Naive thymus-derived CD4-positive, alpha-beta T cell (primary cell): ENCODE results near the gene TMIGD2. TPM values are rescaled to one million over a fixed set of nuclear protein-coding genes. Genes with fewer than 3 reads are reported as not detected.
"Not testable (repeated sequence)": the region's sequence is repeated elsewhere in the genome, so short reads cannot be mapped to it uniquely, and the experiment has no call there.

Experiments used
- ATAC-seq: fragments of 150-1000 bp; cut with Tn5 transposase; 2 replicates; pipeline ENCODE4 v1.10.0; 2021; ENCODE audit warnings: mild to moderate bottlenecking, moderate library complexity
- CTCF ChIA-PET: fragments of 350-600 bp; sonication (Branson Sonifier 250); formaldehyde crosslinking; loops from one replicate; lab custom pipeline; 2021; ENCODE audit warnings: antibody characterized with exemption; lab: Charles Lee
- POLR2A ChIA-PET: fragments of 350-600 bp; sonication (Branson Sonifier 250); formaldehyde crosslinking; loops from one replicate; lab custom pipeline; 2021; ENCODE audit warnings: antibody characterized with exemption, inconsistent platforms; lab: Charles Lee
- DNase-seq, 9 donors: peaks; one replicate each; pipeline versions ENCODE4 v3.0.0 to v3.0.0-alpha.2; 2020 to 2022; ENCODE audit warnings: mixed read lengths in 1 of 9
- H3K27ac ChIP-seq: one replicate; pipeline ENCODE4 v1.7.0; 2013; ENCODE audit warnings: mild to moderate bottlenecking, low read depth, low read length, moderate library complexity
- H3K27me3 ChIP-seq, 2 donors: one replicate each; pipeline ENCODE4 v1.7.0; 2013; ENCODE audit warnings: low read length in 2 of 2, mild to moderate bottlenecking in 2 of 2, moderate library complexity in 2 of 2; ENCODE audit not compliant: control insufficient read depth in 2 of 2, insufficient read depth in 2 of 2
- H3K36me3 ChIP-seq, 3 experiments: 1 replicate in 2 of 3; 2 replicates in 1 of 3; pipeline ENCODE4 v1.7.0; 2013; ENCODE audit warnings: low read length in 3 of 3, mild to moderate bottlenecking in 3 of 3, moderate library complexity in 1 of 3; ENCODE audit not compliant: insufficient read depth in 3 of 3, control insufficient read depth in 2 of 3
- H3K4me1 ChIP-seq, 2 donors: one replicate each; pipeline ENCODE4 v1.7.0; 2013; ENCODE audit warnings: low read length in 2 of 2, mild to moderate bottlenecking in 2 of 2, moderate library complexity in 1 of 2; ENCODE audit not compliant: control insufficient read depth in 2 of 2, insufficient read depth in 2 of 2
- H3K4me3 ChIP-seq: 2 replicates; pipeline ENCODE4 v1.7.0; 2013; ENCODE audit warnings: mild to moderate bottlenecking, low read length
- H3K9me3 ChIP-seq, 3 experiments: 1 replicate in 2 of 3; 2 replicates in 1 of 3; pipeline ENCODE4 v1.7.0; 2013; ENCODE audit warnings: low read length in 3 of 3; ENCODE audit not compliant: control insufficient read depth in 2 of 3
- H3K27ac Mint-ChIP-seq, 9 donors: one replicate each; pipeline ENCODE4 v1.8.0; 2020 to 2022; ENCODE audit warnings: mixed read lengths in 9 of 9, mild to moderate bottlenecking in 8 of 9, moderate library complexity in 5 of 9, inconsistent platforms in 2 of 9
- H3K27me3 Mint-ChIP-seq, 5 donors: one replicate each; pipeline ENCODE4 v1.8.0; 2021 to 2022; ENCODE audit warnings: mixed read lengths in 5 of 5, mild to moderate bottlenecking in 1 of 5
- H3K36me3 Mint-ChIP-seq, 5 donors: one replicate each; pipeline ENCODE4 v1.8.0; 2020 to 2022; ENCODE audit warnings: mixed read lengths in 5 of 5, mild to moderate bottlenecking in 3 of 5, inconsistent platforms in 1 of 5
- H3K4me1 Mint-ChIP-seq, 7 donors: one replicate each; pipeline ENCODE4 v1.8.0; 2020 to 2022; ENCODE audit warnings: mixed read lengths in 7 of 7, mild to moderate bottlenecking in 3 of 7, inconsistent platforms in 1 of 7
- H3K4me3 Mint-ChIP-seq, 10 donors: one replicate each; pipeline ENCODE4 v1.8.0; 2020 to 2022; ENCODE audit warnings: mild to moderate bottlenecking in 10 of 10, mixed read lengths in 10 of 10, moderate library complexity in 6 of 10, inconsistent platforms in 2 of 10
- H3K9me3 Mint-ChIP-seq, 11 donors: one replicate each; pipeline ENCODE4 v1.8.0; 2020 to 2022; ENCODE audit warnings: mixed read lengths in 11 of 11, mild to moderate bottlenecking in 4 of 11, inconsistent platforms in 1 of 11, moderate library complexity in 1 of 11
- intact Hi-C, 2 donors: fragments of 100-400 bp; cut with micrococcal nuclease; formaldehyde crosslinking; loops; one replicate each; pipeline ENCODE4 v1.15.1; 2023
- polyA plus RNA-seq, 2 donors: library from polyadenylated mRNA; unstranded; fragments of 300-500 nt; fragmentation: Illumina TruSeq; gene quantifications; one replicate each; pipeline ENCODE4 v1.2.3, GENCODE V29; 2021
- total RNA-seq, 6 experiments: library from RNA in 5 of 6; stranded (reverse) in 5 of 6; gene quantifications; 1 replicate in 5 of 6; 2 replicates in 1 of 6; pipeline ENCODE4 v1.2.3 and lab custom pipeline; 2021 to 2026

The TMIGD2 gene
- total and polyA plus RNA-seq, 7 experiments from 2014 or later: 22.3 to 107 (median 48.2) TPM

DNA sequence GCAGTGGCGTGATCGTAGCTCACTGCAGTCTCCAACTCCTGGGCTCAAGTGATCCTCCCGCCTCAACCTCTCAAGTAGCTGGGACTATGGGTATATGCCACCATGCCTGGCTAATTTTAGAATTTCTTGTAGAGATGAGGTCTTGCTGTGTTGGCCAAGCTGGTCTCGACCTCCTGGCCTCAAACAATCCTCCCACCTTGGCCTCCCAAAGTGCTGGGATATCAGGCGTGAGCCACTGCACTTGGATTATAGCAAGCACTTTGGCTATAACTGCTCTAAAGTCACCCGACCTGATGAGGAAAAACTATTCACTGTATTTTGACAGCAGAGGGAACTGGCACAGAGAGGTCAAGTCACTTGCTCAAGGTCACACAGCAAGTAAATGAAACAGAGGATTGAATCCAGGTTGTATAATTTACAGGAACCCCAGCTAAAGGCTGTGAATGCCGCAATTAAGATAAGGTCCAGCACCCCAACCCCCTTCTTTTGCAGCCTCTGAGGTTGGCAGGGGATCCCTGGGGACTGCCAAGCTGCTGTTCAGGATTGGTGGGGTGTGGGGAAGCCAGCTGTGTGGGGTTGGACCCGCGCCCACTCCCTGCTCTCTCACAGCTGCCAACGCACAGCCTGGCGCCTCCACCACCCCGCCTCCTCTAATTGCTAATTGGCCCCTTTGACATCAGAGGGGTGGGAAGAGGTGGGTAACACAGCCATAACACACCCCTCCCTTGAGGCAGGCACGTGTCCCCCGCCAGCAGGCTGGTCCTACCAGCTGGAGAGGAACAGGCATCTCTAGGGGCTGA lies 6.0 kb downstream of the TMIGD2 start:
- Mint-ChIP-seq H3K4me1 (peaks cover 7 to 39% (median 14%) of the 10 kb centered on the region in 7 donors), H3K27me3 (no peaks in the 10 kb centered on the region), H3K36me3 (peaks cover 0 to 16% (median under 1%) of the 10 kb centered on the region in 5 donors), H3K4me3 (no peak overlapping the region), H3K9me3 (peaks cover 0 to 1% (median 0%) of the 10 kb centered on the region in 11 donors), H3K27ac (peak overlapping the region in 2 of 9 donors; percentile 36 to 53)
- Histone ChIP-seq H3K9me3 (no peaks in the 10 kb centered on the region), H3K36me3 (peaks cover 0 to 46% (median 0%) of the 10 kb centered on the region in 3 experiments), H3K27me3 (no peaks in the 10 kb centered on the region), H3K27ac (no peak overlapping the region), H3K4me1 (peaks cover 0 to 9% of the 10 kb centered on the region in 2 donors), H3K4me3 (no peak overlapping the region)
- POLR2A ChIA-PET: interaction anchor here (0.6 to 1.6 kb wide), 4 partner anchors 18 to 126 kb away, joined by 3 to 7 read pairs (median 4); partner anchors contain the start of genes MPND and YJU2
- DNase-seq (no peak), ATAC-seq (peak; percentile 29)
- intact Hi-C loops: no loop called here
- CTCF ChIA-PET: interaction anchor here (1.1 kb wide), 1 partner anchor 21 kb away, joined by 4 read pairs; no protein-coding TSS in a partner anchor

DNA sequence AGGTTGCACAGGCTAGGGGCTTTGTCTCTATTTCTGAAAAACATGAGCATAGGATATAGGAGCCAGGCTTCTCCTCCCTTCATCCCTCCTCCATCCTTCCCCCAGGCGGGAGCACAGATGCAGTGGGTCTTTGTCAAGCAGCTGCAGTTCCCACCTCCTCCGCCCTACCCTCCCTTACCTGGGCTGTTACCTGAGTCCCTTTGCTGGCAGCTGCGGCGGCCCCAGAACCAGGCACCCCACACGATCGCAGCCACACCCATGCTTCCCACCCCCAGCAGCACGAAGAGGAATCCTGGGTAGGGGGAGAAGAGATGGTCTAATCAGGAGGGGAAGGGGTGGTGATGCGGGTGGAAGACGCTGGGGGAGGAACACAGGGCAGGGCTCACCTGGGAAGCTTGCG lies 7.8 kb downstream of the TMIGD2 start:
- Mint-ChIP-seq H3K27me3 (no peaks in the 10 kb centered on the region), H3K4me1 (peaks cover 2 to 28% (median 6%) of the 10 kb centered on the region in 7 donors), H3K36me3 (peaks cover 0 to 12% (median 2%) of the 10 kb centered on the region in 5 donors), H3K4me3 (no peak overlapping the region), H3K27ac (no peak overlapping the region), H3K9me3 (peaks cover 0 to 1% (median 0%) of the 10 kb centered on the region in 11 donors)
- Histone ChIP-seq H3K27me3 (no peaks in the 10 kb centered on the region), H3K4me1 (no peaks in the 10 kb centered on the region), H3K9me3 (no peaks in the 10 kb centered on the region), H3K36me3 (peaks cover 0 to 46% (median 0%) of the 10 kb centered on the region in 3 experiments), H3K27ac (no peak overlapping the region), H3K4me3 (no peak overlapping the region)
- intact Hi-C loops: no loop called here
- ChIA-PET CTCF (interaction anchor here (1.5 kb wide), 1 partner anchor 26 kb away, joined by 3 read pairs; no protein-coding TSS in a partner anchor), POLR2A (no interaction called here)
- ATAC-seq (no peak), DNase-seq (no peak)

DNA sequence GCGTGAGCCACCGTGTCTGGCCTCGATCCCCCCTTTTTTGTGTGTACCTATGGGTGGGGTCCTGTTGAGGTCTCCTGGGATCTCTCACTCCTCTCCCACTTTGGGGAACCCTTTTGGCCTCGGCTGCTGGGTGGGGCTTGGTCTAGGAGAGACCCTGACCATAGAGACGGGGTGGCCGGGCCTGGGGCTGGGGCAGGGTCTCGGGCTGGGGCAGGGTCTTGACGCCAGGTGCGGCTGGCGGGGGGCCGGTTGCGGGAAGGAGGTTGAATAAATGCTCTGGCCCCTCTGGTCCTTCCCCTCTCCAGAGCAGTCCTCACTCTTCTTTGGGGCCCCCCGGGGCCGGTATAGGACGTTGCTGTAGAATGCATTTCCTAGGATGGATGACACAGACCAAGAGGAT lies 9.7 kb downstream of the TMIGD2 start:
- Histone ChIP-seq H3K27ac (no peak overlapping the region), H3K4me3 (no peak overlapping the region), H3K27me3 (no peaks in the 10 kb centered on the region), H3K36me3 (peaks cover 0 to 37% (median 0%) of the 10 kb centered on the region in 3 experiments), H3K4me1 (no peaks in the 10 kb centered on the region), H3K9me3 (no peaks in the 10 kb centered on the region)
- Mint-ChIP-seq H3K4me3 (no peak overlapping the region), H3K27me3 (no peaks in the 10 kb centered on the region), H3K4me1 (peaks cover 0 to 9% (median 0%) of the 10 kb centered on the region in 7 donors), H3K9me3 (peaks cover 0 to 1% (median 0%) of the 10 kb centered on the region in 11 donors), H3K36me3 (peaks cover 0 to 16% (median 0%) of the 10 kb centered on the region in 5 donors), H3K27ac (no peak overlapping the region)
- DNase-seq (no peak), ATAC-seq (no peak)
- intact Hi-C loops: no loop called here
- ChIA-PET POLR2A (interaction anchor here (1.4 kb wide), 1 partner anchor 46 kb away, joined by 4 read pairs; the partner anchor contains the start of gene STAP2), CTCF (interaction anchor here (0.9 kb wide), 1 partner anchor 60 kb away, joined by 4 read pairs; no protein-coding TSS in a partner anchor)

DNA sequence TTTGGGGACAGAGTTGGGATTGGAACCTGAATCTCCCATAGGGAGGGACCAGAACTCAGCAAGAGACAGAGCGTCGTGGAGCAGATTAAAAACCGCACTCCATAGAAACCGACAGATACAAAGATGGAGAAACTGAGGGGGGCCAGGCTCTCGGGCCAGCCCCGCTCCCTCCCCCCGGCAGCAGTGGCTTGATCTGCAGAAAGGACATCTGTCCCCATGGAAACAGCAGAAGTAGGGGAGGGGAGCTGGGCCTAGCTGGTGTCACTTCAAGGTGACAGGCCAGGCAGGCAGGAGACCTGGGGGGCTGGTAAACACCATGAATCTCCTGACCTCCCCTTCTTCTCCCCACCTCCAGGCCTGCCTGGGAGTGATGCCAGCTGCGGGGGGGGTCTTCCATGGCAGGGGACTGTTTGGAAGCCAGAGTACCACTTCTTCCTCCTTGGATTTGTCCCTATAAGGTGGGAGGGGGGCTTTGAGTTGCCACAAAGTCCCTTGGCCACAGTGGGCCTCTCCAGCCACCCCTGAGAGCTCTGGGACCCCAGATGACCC lies 10.9 kb downstream of the TMIGD2 start:
- no peak overlapping the region for H3K27ac Mint-ChIP-seq
- peaks cover 0 to 1% (median 0%) of the 10 kb centered on the region in 11 donors for H3K9me3 Mint-ChIP-seq
- peaks cover 0 to 30% (median 0%) of the 10 kb centered on the region in 3 experiments for H3K36me3 ChIP-seq
- peaks cover 0 to 13% (median 0%) of the 10 kb centered on the region in 5 donors for H3K36me3 Mint-ChIP-seq
- no peaks in the 10 kb centered on the region for H3K9me3 ChIP-seq
- ATAC-seq (no peak), DNase-seq (no peak)
- no peaks in the 10 kb centered on the region for H3K4me1 Mint-ChIP-seq
- no peak overlapping the region for H3K4me3 Mint-ChIP-seq
- CTCF ChIA-PET: no interaction called here
- POLR2A ChIA-PET: interaction anchor here (1.4 kb wide), 1 partner anchor 47 kb away, joined by 4 read pairs; the partner anchor contains the start of gene STAP2
- no peaks in the 10 kb centered on the region for H3K4me1 ChIP-seq
- intact Hi-C loops: no loop called here
- no peak overlapping the region for H3K4me3 ChIP-seq
- no peaks in the 10 kb centered on the region for H3K27me3 ChIP-seq
- H3K27ac ChIP-seq: no peak overlapping the region
- H3K27me3 Mint-ChIP-seq: no peaks in the 10 kb centered on the region

DNA sequence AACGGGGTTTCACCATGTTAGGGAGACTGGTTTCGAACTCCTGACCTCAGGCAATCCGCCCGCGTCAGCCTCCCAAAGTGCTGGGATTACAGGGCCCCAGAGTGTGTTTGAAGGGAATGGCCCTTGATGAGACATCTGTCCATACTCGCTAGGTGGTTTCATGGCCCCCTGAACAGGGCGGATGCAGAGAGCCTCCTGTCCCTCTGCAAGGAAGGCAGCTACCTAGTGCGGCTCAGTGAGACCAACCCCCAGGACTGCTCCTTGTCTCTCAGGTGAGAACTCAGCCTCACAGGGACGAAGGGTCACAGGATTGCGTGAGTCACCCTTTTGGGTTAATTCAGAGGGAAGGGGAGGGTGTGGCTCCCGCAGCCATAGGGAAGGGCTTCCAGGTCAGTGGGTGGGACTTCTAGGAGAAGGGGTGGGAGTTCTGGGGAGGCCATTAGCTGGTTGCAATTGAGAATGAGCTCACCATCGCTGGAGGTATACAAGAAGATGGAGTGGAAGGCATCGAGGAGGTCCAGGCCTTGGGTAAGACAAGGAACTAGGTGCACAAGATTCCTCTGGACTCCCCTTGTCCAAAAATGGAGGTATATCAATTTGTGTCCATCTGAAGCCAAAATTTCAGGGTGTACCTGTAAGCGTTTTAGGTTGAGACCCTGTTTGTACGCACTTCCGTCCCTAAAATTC lies 14.0 kb downstream of the TMIGD2 start:
- H3K36me3 ChIP-seq: peaks cover 0 to 7% (median 0%) of the 10 kb centered on the region in 3 experiments
- H3K27ac ChIP-seq: no peak overlapping the region
- intact Hi-C loops: no loop called here
- POLR2A ChIA-PET: no interaction called here
- Mint-ChIP-seq H3K36me3 (peaks cover 0 to 7% (median 0%) of the 10 kb centered on the region in 5 donors), H3K4me3 (no peak overlapping the region), H3K4me1 (peaks cover 0 to 3% (median 0%) of the 10 kb centered on the region in 7 donors), H3K27me3 (no peaks in the 10 kb centered on the region), H3K9me3 (no peaks in the 10 kb centered on the region), H3K27ac (no peak overlapping the region)
- DNase-seq (no peak), ATAC-seq (no peak)
- CTCF ChIA-PET: no interaction called here
- no peak overlapping the region for H3K4me3 ChIP-seq
- H3K9me3 ChIP-seq: no peaks in the 10 kb centered on the region
- H3K4me1 ChIP-seq: no peaks in the 10 kb centered on the region
- no peaks in the 10 kb centered on the region for H3K27me3 ChIP-seq

DNA sequence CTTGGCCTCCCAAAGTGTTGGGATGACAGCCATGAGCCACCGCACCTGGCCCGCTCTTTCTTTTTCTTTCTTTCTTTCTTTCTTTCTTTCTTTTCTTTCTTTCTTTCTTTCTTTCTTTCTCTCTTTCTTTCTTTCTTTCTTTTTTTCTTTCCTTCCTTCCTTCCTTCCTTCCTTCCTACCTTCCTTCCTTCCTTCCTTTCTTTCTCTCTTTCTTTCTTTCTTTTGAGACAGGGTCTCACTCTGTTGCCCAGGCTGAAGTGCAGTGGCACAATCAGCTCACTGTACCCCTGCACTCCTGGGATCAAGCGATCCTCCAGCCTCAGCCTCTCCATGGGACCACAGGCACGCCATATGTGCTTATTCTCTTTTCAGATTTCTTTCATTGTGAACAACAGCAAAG lies 16.0 kb downstream of the TMIGD2 start:
- H3K4me3 Mint-ChIP-seq, intact Hi-C loops, CTCF ChIA-PET, H3K9me3 ChIP-seq, H3K4me3 ChIP-seq, H3K4me1 ChIP-seq, H3K27me3 ChIP-seq, DNase-seq, H3K9me3 Mint-ChIP-seq, H3K36me3 ChIP-seq, ATAC-seq, H3K36me3 Mint-ChIP-seq, H3K27me3 Mint-ChIP-seq, POLR2A ChIA-PET, H3K4me1 Mint-ChIP-seq, H3K27ac ChIP-seq: not testable (repeated sequence)
- H3K27ac Mint-ChIP-seq: peak overlapping the region in 1 of 9 donors; percentile 14
